Heart left ventricle (tissue), 13 donors: ENCODE data around the gene NAT14.

Source experiments
- CTCF ChIP-seq, 12 donors: fragments of 200-600 bp; sonication (generic) in 4 of 12; IDR thresholded peaks; one replicate each; pipeline versions ENCODE4 v1.5.0 to v1.8.0; 2018 to 2022; ENCODE audit warnings: antibody characterized with exemption in 12 of 12, mild to moderate bottlenecking in 5 of 12
- POLR2A ChIP-seq, 2 donors: fragments of 450-650 bp; IDR thresholded peaks; one replicate each; pipeline ENCODE4 v1.6.1; 2017; ENCODE audit warnings: antibody characterized with exemption in 2 of 2, mild to moderate bottlenecking in 2 of 2, moderate library complexity in 2 of 2
- donor health status: ischemic (EF 13 %, LVEDD 7.1; RV severe dilation, severe dysfunction).
- donor health status: DM: no; HTN: yes; CAD: no.
- donor health status: DM: no; HTN: no; CAD: no.
- donor health status: ischemic (EF 25% LVEDD 6.9; RV normal size, moderate dysfunction).
- donor health status: ischemic (EF 25% LVEDD 5.7; RV mildly dilated, moderate dysfunction).
- donor health status: ischemic (EF 35%, LVEDD 5.7; RV mildly dilated, moderate dysfunction).
- donor health status: nonischemic (EF 11% LVEDD 7.7; RV severe dilation, severe dysfunction).
- donor health status: DM: yes; HTN: yes; CAD: no.
- donor health status: PGD.
- donor health status: ischemic (EF 29% LVEDD 5.4; RV normal size, mild dysfunction).
- donor health status: nonischemic (EF 23%, LVEDD 6.1; RV moderate dilation, normal function).

DNA sequence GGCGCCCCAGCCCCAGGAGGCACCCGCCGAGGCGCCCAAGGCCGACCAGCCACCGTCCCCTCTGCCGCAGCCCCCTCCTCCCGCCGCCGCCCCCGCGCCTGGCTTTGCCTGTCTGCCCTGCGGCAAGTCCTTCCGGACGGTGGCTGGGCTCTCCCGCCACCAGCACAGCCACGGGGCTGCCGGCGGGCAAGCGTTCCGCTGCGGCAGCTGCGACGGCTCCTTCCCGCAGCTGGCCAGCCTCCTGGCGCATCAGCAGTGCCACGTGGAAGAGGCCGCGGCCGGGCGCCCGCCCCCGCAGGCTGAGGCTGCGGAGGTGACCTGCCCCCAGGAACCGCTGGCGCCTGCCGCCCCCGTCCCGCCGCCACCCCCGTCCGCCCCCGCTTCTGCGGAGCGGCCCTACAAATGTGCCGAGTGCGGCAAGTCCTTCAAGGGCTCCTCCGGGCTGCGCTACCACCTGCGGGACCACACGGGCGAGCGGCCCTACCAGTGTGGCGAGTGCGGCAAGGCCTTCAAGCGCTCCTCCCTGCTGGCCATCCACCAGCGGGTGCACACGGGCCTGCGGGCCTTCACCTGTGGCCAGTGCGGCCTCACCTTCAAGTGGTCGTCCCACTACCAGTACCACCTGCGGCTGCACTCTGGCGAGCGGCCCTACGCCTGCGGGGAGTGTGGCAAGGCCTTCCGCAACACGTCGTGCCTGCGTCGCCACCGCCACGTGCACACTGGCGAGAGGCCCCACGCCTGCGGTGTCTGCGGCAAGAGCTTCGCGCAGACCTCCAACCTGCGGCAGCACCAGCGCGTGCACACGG lies 2.6 kb upstream of the NAT14 start:
- no peak for TF ChIP-seq CTCF (IDR thresholded peaks at IDR 0.05)
- no peak for TF ChIP-seq POLR2A (IDR thresholded peaks at IDR 0.05)
